Ecto neural progenitor cell (in vitro differentiated cells): ENCODE data around the gene FAM241A.

ENCODE experiments used
- DNase-seq: peaks from one replicate; pipeline ENCODE4 v3.0.0-alpha.2; 2018; ENCODE audit warnings: low spot score

FAM241A gene

DNA sequence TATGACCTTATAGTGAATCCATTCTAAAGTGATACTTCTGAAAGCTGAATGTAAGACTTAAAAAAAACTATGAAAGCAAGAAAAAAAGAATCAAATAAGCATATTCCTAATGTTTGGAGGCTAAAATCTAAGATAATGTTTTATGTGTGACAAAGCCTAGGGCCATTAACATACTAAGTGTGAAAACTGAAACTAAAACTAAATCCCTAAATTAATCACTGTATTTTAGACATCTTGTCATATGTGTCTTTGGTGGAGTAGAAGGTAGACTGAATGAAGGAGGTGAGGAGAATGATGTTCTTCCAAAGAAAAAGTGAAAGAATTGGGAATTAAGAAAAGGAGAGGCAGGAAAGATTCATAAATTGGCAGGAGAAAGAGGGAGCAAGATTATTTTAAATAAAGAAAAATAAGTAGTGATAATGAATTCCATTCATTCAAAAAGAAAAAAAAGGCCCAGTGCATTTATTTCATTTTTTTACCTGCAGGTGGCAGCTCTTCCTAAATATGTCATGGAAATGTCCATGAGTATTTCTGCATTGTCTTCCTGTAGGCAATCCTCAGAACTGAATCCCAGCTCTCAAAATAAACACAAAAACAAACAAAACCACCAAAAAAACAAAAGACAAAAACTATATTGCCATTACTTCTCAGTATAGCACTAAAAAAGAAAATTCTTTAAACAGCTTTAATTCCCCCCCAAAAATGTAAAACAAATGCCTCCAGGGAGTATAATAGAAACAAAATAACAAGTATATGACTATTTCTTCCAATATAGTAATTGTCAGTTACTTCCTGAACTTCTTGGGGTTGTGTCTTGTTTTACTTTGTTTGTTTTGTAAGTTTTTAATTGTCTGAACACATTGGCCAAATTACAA lies 69.4 kb downstream of the FAM241A start:
- no peak for DNase-seq

DNA sequence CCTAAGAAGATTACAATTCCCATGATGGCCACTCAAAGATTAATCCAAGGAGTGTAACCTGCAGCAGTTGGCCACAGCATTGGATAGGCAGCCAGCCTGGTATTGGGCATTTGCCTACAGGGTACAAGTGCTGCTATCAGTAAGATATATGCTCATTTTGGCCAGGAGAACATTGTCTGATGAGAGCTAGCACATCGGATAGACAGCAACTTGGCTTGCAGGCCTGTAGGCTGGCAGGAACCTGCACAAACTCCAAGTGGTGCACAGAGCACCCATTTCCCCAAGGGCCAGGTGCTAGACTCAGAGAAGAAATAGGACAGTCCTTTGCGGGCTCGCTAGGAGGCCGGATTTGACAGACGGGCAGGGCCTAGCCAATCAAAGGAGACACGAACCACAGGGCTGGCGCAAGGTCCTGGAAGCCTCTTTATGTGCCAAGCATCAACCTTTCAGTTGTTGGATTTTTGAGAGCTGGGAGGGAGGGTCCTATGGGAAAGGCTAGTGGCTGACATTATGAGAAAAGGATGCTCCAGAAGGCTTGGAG lies 74.6 kb downstream of the FAM241A start:
- DNase-seq = no peak

DNA sequence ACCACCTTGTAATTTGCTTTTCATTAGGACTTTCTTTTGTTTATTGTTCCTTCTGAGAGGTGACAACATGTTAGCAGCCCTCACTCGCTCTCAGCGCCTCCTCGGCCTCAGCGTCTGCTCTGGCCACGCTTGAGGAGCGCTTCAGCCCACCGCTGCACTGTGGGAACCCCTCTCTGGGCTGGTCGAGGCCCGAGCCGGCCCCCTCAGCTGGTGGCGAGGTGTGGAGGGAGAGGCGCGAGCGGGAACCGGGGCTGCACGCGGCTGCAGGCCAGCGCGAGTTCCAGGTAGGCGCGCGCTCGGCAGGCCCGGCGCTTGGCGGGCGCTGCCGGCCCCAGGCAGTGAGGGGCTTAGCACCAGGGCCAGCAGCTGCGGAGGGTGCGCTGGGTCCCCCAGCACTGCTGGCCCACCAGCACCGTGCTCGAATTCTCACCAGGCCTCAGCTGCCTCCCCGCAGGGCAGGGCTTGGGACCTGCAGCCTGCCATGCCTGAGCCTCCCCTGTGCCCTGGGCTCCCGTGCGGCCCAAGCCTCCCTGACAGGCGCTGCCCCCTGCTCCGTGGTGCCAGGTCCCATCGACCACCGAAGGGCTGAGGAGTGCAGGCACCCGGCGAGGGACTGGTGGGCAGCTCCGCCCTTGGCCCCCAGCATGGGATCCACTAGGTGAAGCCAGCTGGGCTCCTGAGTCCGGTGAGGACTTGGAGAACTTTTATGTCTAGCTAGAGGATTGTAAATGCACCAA lies 77.1 kb downstream of the FAM241A start:
- no peak for DNase-seq

DNA sequence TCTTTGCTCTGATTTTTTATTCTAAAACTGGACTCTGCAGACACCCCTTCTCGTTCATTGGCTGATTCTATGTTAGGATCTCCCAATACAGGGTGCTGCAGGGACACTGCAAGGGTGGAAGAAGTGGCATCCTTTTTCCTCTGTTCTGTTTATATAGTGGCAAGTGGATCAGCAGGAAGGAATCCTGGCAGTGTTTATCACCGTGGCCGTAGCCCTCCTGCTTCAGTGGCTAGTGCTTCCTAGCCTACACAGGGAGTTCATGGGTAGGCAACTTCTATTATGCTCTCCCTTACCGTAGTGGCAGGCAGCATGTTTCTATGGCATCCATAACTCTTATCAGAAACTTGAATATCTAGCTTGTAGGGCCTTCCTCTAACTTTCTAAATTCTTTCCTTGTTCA lies 79.9 kb downstream of the FAM241A start:
- DNase-seq = no peak

DNA sequence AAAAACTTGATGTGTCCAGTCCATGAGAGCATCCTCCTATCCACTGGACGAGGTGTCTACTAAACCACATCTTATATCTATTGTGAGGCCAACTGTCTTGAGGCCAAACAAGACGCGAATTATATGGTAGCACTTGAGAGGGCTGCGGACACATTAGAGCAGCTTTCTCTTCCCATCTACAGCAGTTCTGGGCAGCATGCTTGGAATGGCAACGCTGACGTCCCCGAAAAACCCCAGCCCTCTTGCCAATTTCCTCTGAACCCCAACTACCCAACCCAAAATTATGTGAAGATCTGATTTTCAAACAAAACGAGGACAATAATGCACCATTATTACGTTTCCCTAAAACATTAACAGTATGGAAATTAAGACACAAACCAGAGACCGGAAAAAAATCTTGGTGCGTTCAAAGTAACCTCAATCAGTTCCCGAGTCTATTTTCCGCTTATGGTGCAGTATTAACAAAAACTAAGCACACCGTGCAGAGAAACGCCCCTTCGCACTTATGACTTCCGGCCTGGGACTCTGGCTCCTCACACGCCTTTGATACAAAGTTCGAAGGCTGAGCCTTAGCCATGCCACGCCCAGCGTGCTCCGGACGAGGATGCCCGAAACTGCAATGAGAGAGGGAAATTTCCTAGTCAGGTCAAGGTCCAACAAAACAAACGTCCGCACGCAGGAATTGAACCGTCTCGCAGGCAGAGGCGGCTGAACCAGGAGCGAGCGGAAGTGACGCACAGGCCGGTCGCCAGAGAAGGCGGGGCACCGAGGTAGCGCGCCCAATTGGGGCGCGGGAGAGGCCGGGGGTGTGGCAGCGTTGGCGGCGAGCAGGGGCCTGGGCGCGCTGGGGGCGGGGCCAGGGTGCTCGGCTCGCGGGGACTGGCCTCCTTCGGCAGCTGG lies 85.9 kb downstream of the FAM241A start:
- DNase-seq = peak; percentile 98

DNA sequence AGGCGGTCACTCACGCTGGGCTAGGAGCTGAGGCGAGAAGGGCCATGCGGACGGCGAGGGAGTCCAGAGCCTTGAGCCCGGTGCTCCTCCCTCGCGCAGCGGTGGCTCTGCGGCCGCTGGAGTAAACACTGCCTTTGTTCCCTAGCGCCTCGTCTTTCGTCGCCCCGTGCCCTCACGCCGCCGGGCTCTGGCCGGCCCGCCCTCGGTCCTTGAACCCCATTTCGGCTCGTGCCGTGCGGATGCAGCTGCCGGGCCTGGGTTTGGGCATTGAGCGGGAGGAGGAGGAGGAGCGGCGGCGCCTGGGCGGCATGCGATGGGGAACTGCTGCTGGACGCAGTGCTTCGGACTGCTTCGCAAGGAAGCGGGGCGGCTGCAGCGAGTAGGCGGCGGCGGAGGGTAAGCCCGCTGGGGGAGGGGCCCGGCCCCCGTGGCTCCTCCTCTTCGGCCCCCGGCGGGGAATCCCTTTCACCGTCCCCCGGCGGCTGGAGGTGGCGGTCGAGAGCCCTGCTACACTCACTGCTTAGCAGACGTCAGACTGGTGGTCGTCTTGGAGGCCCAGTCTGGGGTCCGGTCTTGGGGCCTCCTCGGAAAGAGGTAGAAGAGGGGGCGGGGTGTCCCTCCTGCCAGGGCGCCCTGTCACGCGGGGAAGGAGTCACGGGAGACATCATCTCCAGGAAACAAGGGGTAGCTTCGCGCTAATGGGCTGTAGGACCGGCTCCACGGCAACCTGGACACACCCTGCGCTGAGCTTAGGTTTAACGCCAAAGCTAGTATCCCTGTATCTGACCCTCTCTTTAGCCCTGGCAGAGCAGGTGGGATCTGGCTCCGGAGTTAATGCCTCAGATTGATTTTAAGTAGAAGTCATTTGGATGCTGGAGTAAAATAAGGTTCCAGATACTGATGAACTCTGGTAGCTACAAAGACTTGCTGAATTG lies 86.8 kb downstream of the FAM241A start, which contains the start of gene AP1AR:
AP1AR (plus strand) TSS at position 9 of the 935 bp plus-strand sequence; CDS start at position 314, 305 bp downstream.
- peak; percentile 95 for DNase-seq

DNA sequence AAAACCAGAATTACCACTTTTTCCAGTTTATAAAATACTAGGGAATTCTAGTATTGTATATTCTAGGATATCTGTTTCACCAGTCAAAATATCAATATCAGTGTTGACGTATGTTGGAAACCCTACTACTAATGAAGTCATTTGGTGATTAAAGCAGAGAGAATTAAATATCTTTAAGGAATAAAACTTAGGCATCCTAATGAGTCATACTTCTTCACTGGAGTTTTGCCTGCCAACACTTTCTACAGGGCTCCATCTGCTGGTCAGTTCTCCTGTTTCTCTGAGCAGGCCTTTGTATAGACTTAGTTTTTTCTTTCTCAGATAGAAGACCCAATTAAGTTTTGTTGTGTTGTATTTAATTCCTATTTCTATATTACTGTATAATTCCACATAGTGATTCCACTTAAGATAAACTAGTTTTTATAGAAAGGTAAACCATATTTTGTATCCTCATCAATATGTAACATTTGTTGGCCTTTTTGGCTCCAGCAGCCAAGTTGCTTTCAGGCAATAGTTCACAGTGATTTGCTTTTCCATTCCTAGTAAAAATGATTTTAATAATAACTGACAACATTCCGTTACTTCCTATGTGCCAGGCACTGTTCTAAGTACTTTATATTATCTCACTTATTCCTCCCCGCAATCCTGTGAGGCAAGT lies 89.8 kb downstream of the FAM241A start:
- DNase-seq = no peak

DNA sequence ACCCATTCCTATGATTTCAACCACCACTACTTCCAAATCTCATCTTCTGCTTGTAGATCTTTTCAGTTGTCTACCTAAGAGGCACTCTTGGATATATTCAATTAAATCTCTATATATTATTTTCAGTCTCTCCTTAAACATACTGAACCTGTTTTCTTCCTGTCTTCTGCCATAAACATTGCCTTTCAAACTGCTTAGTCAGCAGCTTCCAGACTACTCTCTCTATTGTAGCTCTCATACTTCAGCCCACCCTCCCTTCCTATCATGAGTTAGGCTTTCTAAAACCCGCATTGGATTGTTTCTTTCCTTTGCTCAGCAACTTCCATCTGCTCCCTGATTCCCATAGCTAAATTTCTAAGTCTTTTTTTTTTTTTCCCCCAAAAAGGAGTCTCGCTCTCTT lies 90.8 kb downstream of the FAM241A start:
- DNase-seq = no peak

DNA sequence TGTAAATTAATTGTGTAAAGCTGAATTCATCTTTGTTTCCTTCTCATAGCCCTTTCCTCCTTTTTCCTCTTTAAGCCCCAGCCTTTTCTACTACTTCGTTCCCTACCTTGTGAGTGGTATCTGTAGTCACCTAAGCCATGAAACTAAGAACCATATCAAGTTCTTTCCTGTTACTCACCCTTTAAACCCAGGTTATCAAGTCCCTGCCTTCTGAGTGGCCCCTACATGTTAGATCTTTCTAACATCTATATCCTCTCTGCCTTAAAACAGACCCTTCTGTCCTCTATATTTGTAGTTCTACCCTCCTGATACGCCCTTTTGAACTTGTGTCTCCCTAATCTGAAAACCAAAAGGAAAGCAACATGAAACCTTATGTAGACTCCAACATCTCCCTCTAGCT lies 93.6 kb downstream of the FAM241A start:
- no peak for DNase-seq
